ENCODE results near the gene RGS2.

DNA sequence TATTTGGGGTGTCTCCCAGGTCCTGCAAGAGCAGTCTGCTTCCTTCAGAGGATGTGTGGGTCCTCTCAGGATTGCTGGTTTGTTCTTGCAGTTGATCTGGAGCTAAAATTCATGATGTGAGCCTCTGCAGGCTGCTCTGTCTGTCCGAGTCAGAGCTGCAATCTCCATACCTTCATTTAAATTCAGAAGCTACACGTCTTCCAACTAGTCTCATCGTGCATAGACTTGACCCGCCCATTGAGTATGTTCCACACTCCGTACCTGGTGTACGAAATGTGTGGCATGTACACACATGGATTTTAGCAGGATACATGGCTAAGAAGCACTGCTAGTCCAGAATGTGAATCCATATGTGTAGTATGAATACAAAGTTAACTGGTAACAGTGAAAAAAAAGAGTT is 25.0 kb upstream of the RGS2 start:
- TF ChIP-seq POLR2A (IDR thresholded peaks at IDR 0.05; ENCODE audit: low read length) (no peak), GATA1 (IDR thresholded peaks at IDR 0.05; ENCODE audit: low read depth, low read length) (no peak)

Data from erythroblast (primary cell).